DND-41 (cell line): Measurements from ENCODE around the gene ZNF142.
A peak's percentile ranks its signal among the peaks of the same experiment; 100 is the strongest.

Source experiments
- EZH2 ChIP-seq: IDR thresholded peaks from 3 replicates; pipeline ENCODE4 v1.6.1; 2012; ENCODE audit warnings: borderline replicate concordance, low read depth, mild to moderate bottlenecking, moderate library complexity, low read length, inconsistent platforms; ENCODE audit not compliant: severe bottlenecking
- TF ChIP-seq, protein P1 (sequence below): IDR thresholded peaks from 2 replicates; pipeline ENCODE4 v1.5.1; 2012; ENCODE audit warnings: borderline replicate concordance, low read length, moderate library complexity, mild to moderate bottlenecking; ENCODE audit not compliant: poor library complexity, severe bottlenecking; ENCODE audit errors: extremely low read depth

DNA sequence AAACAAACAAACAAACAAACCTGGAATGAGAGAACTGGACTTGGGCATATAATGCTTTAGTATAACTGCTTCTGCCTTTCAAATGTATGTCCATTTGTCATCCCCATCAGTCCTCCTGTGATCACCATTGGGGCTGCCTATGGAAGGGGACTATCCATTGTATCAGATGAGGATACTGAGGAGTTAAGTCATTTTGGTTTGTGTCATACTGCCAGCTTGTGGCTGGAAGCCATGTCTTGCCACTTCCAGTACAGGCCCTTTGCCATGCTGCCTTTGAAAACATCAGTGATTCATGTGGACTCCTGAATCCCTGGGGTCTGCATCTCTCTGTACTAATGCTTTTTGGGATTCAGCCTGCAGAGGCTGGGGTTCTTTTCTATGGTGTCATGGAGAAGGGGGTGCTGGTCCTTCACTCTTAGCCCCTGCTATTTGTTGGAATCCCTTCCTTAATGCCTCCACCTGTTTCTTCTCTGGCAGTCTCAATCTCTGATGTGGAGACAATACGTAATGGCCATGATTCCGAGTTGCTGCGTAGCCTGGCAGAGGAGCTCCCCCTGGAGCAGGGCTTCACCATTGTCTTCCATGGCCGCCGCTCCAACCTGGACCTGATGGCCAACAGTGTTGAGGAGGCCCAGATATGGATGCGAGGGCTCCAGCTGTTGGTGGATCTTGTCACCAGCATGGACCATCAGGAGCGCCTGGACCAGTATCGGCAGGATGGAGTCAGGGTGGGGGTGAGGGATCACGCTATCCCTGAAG, 41.1 kb downstream of the ZNF142 start:
- TF ChIP-seq, protein P1, sequence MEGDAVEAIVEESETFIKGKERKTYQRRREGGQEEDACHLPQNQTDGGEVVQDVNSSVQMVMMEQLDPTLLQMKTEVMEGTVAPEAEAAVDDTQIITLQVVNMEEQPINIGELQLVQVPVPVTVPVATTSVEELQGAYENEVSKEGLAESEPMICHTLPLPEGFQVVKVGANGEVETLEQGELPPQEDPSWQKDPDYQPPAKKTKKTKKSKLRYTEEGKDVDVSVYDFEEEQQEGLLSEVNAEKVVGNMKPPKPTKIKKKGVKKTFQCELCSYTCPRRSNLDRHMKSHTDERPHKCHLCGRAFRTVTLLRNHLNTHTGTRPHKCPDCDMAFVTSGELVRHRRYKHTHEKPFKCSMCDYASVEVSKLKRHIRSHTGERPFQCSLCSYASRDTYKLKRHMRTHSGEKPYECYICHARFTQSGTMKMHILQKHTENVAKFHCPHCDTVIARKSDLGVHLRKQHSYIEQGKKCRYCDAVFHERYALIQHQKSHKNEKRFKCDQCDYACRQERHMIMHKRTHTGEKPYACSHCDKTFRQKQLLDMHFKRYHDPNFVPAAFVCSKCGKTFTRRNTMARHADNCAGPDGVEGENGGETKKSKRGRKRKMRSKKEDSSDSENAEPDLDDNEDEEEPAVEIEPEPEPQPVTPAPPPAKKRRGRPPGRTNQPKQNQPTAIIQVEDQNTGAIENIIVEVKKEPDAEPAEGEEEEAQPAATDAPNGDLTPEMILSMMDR: peak; percentile 37
- TF ChIP-seq EZH2: no peak
